T-cell (primary cell): Measurements from ENCODE around the gene SYNDIG1. TPM values are rescaled to one million over a fixed set of nuclear protein-coding genes. Genes with fewer than 3 reads are reported as not detected.

Source experiments
- ATAC-seq, 4 experiments: fragments of 200-7000 bp in 3 of 4; fragments of 150-1000 bp in 1 of 4; cut with Tn5 transposase; replicated peaks in 1 of 4; 1 replicate in 3 of 4; 2 replicates in 1 of 4; pipeline ENCODE4 v1.10.0; 2021; ENCODE audit warnings: moderate library complexity in 3 of 4, mild to moderate bottlenecking in 2 of 4, moderate number of reproducible peaks in 1 of 4
- CTCF ChIA-PET, 2 donors: fragments of 300-600 bp; sonication (Branson Sonifier 250); formaldehyde crosslinking; loops; one replicate each; lab custom pipeline; 2022; ENCODE audit warnings: antibody characterized with exemption in 2 of 2; lab: Charles Lee
- POLR2A ChIA-PET, 2 donors: fragments of 300-600 bp; sonication (Branson Sonifier 250); formaldehyde crosslinking; loops; one replicate each; lab custom pipeline; 2022; ENCODE audit warnings: antibody characterized with exemption in 2 of 2; lab: Charles Lee
- DNase-seq, 35 experiments: peaks; one replicate each; pipeline versions ENCODE4 v3.0.0 to v3.0.0-alpha.2; 2013 to 2023
- H3K27ac ChIP-seq: one replicate; pipeline ENCODE4 v1.5.1; 2013; ENCODE audit warnings: low read length
- H3K27me3 ChIP-seq, 2 experiments: replicated peaks in 1 of 2; 1 replicate in 1 of 2; 2 replicates in 1 of 2; pipeline versions ENCODE4 v1.6.1 to v1.7.0; 2013; ENCODE audit warnings: low read length in 1 of 2, mixed read lengths in 1 of 2; ENCODE audit not compliant: control insufficient read depth in 2 of 2, insufficient read depth in 2 of 2; ENCODE audit errors: extremely low read depth in 1 of 2
- H3K36me3 ChIP-seq, 2 donors: 1 replicate in 1 of 2; 2 replicates in 1 of 2; pipeline versions ENCODE4 v1.6.1 to v1.7.0; 2013; ENCODE audit warnings: low read length in 1 of 2; ENCODE audit not compliant: control insufficient read depth in 2 of 2, insufficient read depth in 1 of 2; ENCODE audit errors: extremely low read depth in 1 of 2
- H3K4me1 ChIP-seq, 2 experiments: 1 replicate in 1 of 2; 2 replicates in 1 of 2; pipeline versions ENCODE4 v1.6.1 to v1.7.0; 2013; ENCODE audit warnings: low read length in 2 of 2, mixed read lengths in 1 of 2; ENCODE audit not compliant: insufficient read depth in 2 of 2, control insufficient read depth in 1 of 2; ENCODE audit errors: extremely low read depth in 1 of 2
- H3K4me3 ChIP-seq, 2 donors: 1 replicate in 1 of 2; 2 replicates in 1 of 2; pipeline versions ENCODE4 v1.5.1 to v1.7.0; 2013; ENCODE audit warnings: mild to moderate bottlenecking in 2 of 2, low read length in 1 of 2, moderate library complexity in 1 of 2; ENCODE audit not compliant: control insufficient read depth in 1 of 2; ENCODE audit errors: extremely low read depth in 1 of 2
- H3K9me3 ChIP-seq: 2 replicates; pipeline ENCODE4 v1.7.0; 2013
- H3K27ac Mint-ChIP-seq, 2 donors: one replicate each; pipeline ENCODE4 v1.8.0; 2020 to 2021; ENCODE audit warnings: mild to moderate bottlenecking in 2 of 2, mixed read lengths in 2 of 2
- H3K27me3 Mint-ChIP-seq, 2 donors: one replicate each; pipeline ENCODE4 v1.8.0; 2021 to 2022; ENCODE audit warnings: mixed read lengths in 2 of 2
- H3K36me3 Mint-ChIP-seq: one replicate; pipeline ENCODE4 v1.8.0; 2021; ENCODE audit warnings: mixed read lengths
- H3K4me1 Mint-ChIP-seq, 3 donors: one replicate each; pipeline ENCODE4 v1.8.0; 2020 to 2022; ENCODE audit warnings: mixed read lengths in 3 of 3, mild to moderate bottlenecking in 1 of 3
- H3K4me3 Mint-ChIP-seq, 3 donors: one replicate each; pipeline ENCODE4 v1.8.0; 2020 to 2022; ENCODE audit warnings: mild to moderate bottlenecking in 3 of 3, mixed read lengths in 3 of 3, moderate library complexity in 3 of 3
- H3K9me3 Mint-ChIP-seq, 3 donors: one replicate each; pipeline ENCODE4 v1.8.0; 2020 to 2022; ENCODE audit warnings: mixed read lengths in 3 of 3
- WGBS: methylation state at CpG from one replicate; pipeline ENCODE4 v1.1.5; 2013; ENCODE audit warnings: missing lambda C conversion rate; ENCODE audit not compliant: insufficient coverage; 5-methylcytosine and 5-hydroxymethylcytosine counted together
- total RNA-seq, 35 experiments: library from RNA in 6 of 35; stranded (reverse) in 6 of 35; fragments of 120-200 nt in 1 of 35; gene quantifications; one replicate each; pipeline versions ENCODE4 v1.2.1 to v1.2.4 and lab custom pipeline; 2013 to 2026

The SYNDIG1 gene
- total RNA-seq, 5 donors from 2014 or later (not counting 1 experiment from before 2014, with no cell fraction given), result not detected

DNA sequence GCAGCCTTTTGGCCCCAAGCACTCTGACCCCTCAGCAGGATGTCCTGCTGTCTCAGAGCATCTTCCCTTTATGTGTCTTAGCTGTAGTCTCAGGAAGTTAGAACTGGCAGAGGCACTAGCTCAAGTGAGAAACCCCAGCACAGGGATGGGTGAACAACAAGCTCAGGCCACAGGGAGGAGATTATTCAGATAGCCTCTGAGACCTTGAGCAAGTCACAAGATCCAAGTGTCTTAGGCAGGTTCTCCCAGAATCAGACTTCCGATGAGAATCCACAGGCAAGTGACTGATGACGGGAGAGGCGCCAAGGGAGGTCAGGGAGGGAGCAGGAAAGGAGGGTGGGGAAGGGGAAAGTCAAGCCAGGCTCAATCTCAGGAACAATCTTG, 13.0 kb upstream of the SYNDIG1 start:
- H3K4me3 Mint-ChIP-seq, result no peak overlapping the region
- POLR2A ChIA-PET, result no interaction called here

DNA sequence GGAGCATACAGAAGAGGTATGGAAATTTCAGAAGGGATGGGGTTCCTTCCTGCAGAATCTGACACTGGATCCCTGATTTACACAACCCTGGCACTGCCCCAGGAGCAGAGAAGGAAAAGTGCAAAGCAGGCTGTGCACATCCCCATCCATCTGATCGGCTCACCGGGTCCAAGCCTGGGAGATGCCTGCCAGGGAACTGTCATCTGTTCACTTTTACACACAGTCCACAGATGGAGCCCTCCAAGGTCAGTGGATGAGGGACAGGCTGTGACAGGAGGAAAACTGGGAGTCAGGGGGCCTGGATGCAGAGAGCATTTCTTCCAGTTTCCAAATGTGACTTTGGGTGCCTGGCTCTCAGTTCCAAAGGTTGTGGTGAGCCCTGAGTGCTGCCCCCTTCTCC, 11.0 kb upstream of the SYNDIG1 start:
- Mint-ChIP-seq H3K9me3 (no peaks in the 10 kb centered on the region), H3K4me3 (no peak overlapping the region), H3K36me3 (no peaks in the 10 kb centered on the region), H3K27me3 (peaks cover 3 to 7% of the 10 kb centered on the region in 2 donors), H3K27ac (no peak overlapping the region), H3K4me1 (peaks cover 2 to 7% (median 4%) of the 10 kb centered on the region in 3 donors)
- H3K36me3 ChIP-seq, result no peaks in the 10 kb centered on the region
- ChIA-PET POLR2A (no interaction called here), CTCF (no interaction called here)
- H3K4me3 ChIP-seq, result no peak overlapping the region
- H3K4me1 ChIP-seq, result peaks cover 0 to 5% of the 10 kb centered on the region in 2 experiments
- H3K27ac ChIP-seq, result no peak overlapping the region
- WGBS, result no CpG with 5 or more reads among the region's 2 CpGs
- peaks cover 0 to 20% of the 10 kb centered on the region in 2 experiments for H3K27me3 ChIP-seq
- DNase-seq (no peak), ATAC-seq (no peak)
- no peaks in the 10 kb centered on the region for H3K9me3 ChIP-seq

More for the DNA sequence above, 13.0 kb upstream of the SYNDIG1 start:
- Histone ChIP-seq H3K27ac (no peak overlapping the region), H3K4me3 (no peak overlapping the region), H3K9me3 (no peaks in the 10 kb centered on the region), H3K36me3 (no peaks in the 10 kb centered on the region), H3K4me1 (peaks cover 0 to 5% of the 10 kb centered on the region in 2 experiments), H3K27me3 (peaks cover 0 to 30% of the 10 kb centered on the region in 2 experiments)
- no peaks in the 10 kb centered on the region for H3K36me3 Mint-ChIP-seq
- ATAC-seq (no peak), DNase-seq (no peak)
- peaks cover 3 to 9% of the 10 kb centered on the region in 2 donors for H3K27me3 Mint-ChIP-seq
- no peaks in the 10 kb centered on the region for H3K9me3 Mint-ChIP-seq
- peaks cover 2 to 14% (median 4%) of the 10 kb centered on the region in 3 donors for H3K4me1 Mint-ChIP-seq
- CTCF ChIA-PET, result interaction anchor here in 1 of 2 donors (0.6 kb wide), 1 partner anchor 251 kb away, joined by 4 read pairs; no protein-coding TSS in a partner anchor
- H3K27ac Mint-ChIP-seq, result no peak overlapping the region
- WGBS, result 100% methylated on average over 3 of the region's 3 CpGs

GRCh38 chr20:24459733-24460132, 9.7 kb upstream of the SYNDIG1 start:
- Histone ChIP-seq H3K9me3 (no peaks in the 10 kb centered on the region), H3K4me1 (no peaks in the 10 kb centered on the region), H3K4me3 (no peak overlapping the region), H3K36me3 (no peaks in the 10 kb centered on the region), H3K27ac (no peak overlapping the region), H3K27me3 (peaks cover 0 to 23% of the 10 kb centered on the region in 2 experiments)
- Mint-ChIP-seq H3K4me3 (no peak overlapping the region), H3K9me3 (no peaks in the 10 kb centered on the region), H3K27me3 (peaks cover 3 to 7% of the 10 kb centered on the region in 2 donors), H3K4me1 (no peaks in the 10 kb centered on the region), H3K27ac (no peak overlapping the region), H3K36me3 (no peaks in the 10 kb centered on the region)
- no peak for DNase-seq
- ChIA-PET POLR2A (no interaction called here), CTCF (no interaction called here)
- no peak for ATAC-seq
- 92% methylated on average over 2 of the region's 2 CpGs for WGBS

- Mint-ChIP-seq H3K36me3 (no peaks in the 10 kb centered on the region), H3K4me1 (no peaks in the 10 kb centered on the region), H3K27me3 (peaks cover 0 to 11% of the 10 kb centered on the region in 2 donors), H3K4me3 (no peak overlapping the region), H3K27ac (no peak overlapping the region), H3K9me3 (no peaks in the 10 kb centered on the region)
- H3K4me3 ChIP-seq, result no peak overlapping the region
- no peaks in the 10 kb centered on the region for H3K4me1 ChIP-seq
- POLR2A ChIA-PET, result no interaction called here
- peaks cover 0 to 23% of the 10 kb centered on the region in 2 experiments for H3K27me3 ChIP-seq
- H3K36me3 ChIP-seq, result no peaks in the 10 kb centered on the region
- 88% methylated on average over 3 of the region's 7 CpGs for WGBS
- DNase-seq, result no peak
- H3K9me3 ChIP-seq, result no peaks in the 10 kb centered on the region
- no peak for ATAC-seq
- CTCF ChIA-PET, result no interaction called here
- H3K27ac ChIP-seq, result no peak overlapping the region
Observed at GRCh38 chr20:24460712-24461111, 8.7 kb upstream of the SYNDIG1 start.

- H3K27ac ChIP-seq, result no peak overlapping the region
- no peaks in the 10 kb centered on the region for H3K9me3 ChIP-seq
- H3K36me3 Mint-ChIP-seq, result no peaks in the 10 kb centered on the region
- ChIA-PET CTCF (no interaction called here), POLR2A (no interaction called here)
- H3K4me1 ChIP-seq, result no peaks in the 10 kb centered on the region
- H3K4me3 ChIP-seq, result no peak overlapping the region
- peaks cover 0 to 16% of the 10 kb centered on the region in 2 experiments for H3K27me3 ChIP-seq
- WGBS, result 93% methylated on average over 3 of the region's 3 CpGs
- no peaks in the 10 kb centered on the region for H3K4me1 Mint-ChIP-seq
- H3K27ac Mint-ChIP-seq, result no peak overlapping the region
- H3K4me3 Mint-ChIP-seq, result no peak overlapping the region
- ATAC-seq (no peak), DNase-seq (no peak)
- no peaks in the 10 kb centered on the region for H3K36me3 ChIP-seq
- H3K27me3 Mint-ChIP-seq, result peaks cover 0 to 8% of the 10 kb centered on the region in 2 donors
- no peaks in the 10 kb centered on the region for H3K9me3 Mint-ChIP-seq
Observed at GRCh38 chr20:24461848-24462247, 7.6 kb upstream of the SYNDIG1 start.

DNA sequence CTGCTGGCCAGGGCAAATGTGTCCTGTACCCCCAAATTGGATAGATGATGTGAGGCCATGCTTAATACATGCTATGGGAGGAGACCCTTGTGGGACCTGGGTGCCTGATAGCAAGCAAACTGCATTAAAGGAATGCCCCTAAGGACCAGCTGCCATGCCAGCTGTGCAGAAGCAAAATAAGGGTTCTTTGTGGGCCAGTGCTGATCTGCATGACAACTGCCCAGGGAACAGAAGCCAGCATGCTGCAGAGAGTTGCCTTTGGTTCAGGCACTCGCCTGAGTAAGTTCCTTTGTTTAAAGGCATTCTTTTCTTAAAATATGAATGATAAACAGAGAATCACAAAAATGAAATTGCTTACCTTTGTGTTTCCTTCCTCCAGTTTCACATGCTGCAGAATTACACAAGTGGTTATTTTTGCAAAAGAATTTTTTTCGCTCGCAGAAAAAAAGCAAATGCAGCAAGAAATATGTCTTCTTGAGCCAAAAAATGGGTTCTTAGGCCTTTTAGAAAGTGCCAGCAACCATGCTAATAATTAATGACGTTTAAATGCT, 6.9 kb upstream of the SYNDIG1 start:
- Mint-ChIP-seq H3K27ac (no peak overlapping the region), H3K4me1 (no peaks in the 10 kb centered on the region), H3K27me3 (peaks cover 3 to 13% of the 10 kb centered on the region in 2 donors), H3K4me3 (no peak overlapping the region), H3K9me3 (no peaks in the 10 kb centered on the region), H3K36me3 (no peaks in the 10 kb centered on the region)
- ChIA-PET POLR2A (no interaction called here), CTCF (no interaction called here)
- DNase-seq (no peak), ATAC-seq (no peak)
- Histone ChIP-seq H3K36me3 (no peaks in the 10 kb centered on the region), H3K27ac (no peak overlapping the region), H3K27me3 (peaks cover 0 to 16% of the 10 kb centered on the region in 2 experiments), H3K4me1 (no peaks in the 10 kb centered on the region), H3K9me3 (no peaks in the 10 kb centered on the region), H3K4me3 (no peak overlapping the region)
- WGBS, result 60% methylated on average over 1 of the region's 4 CpGs
